KOPT-K1 (cell line): ENCODE data around the gene VAMP2.

Experiments used
- H3K27ac ChIP-seq: fragments of 200-600 bp; sonication (generic); 2 replicates; pipeline ENCODE4 v1.5.1; 2016; ENCODE audit warnings: antibody characterized with exemption, mild to moderate bottlenecking, low read depth, low read length; ENCODE audit not compliant: poor library complexity, severe bottlenecking
- H3K36me3 ChIP-seq: fragments of 200-600 bp; sonication (generic); 2 replicates; pipeline ENCODE4 v1.5.1; 2017; ENCODE audit warnings: antibody characterized with exemption, mild to moderate bottlenecking, low read length, moderate library complexity; ENCODE audit not compliant: insufficient read depth
- H3K9me3 ChIP-seq: fragments of 200-600 bp; sonication (generic); 2 replicates; pipeline ENCODE4 v1.5.1; 2017; ENCODE audit warnings: antibody characterized with exemption, low read length, mild to moderate bottlenecking; ENCODE audit not compliant: insufficient read depth, poor library complexity, severe bottlenecking

Gene VAMP2

DNA sequence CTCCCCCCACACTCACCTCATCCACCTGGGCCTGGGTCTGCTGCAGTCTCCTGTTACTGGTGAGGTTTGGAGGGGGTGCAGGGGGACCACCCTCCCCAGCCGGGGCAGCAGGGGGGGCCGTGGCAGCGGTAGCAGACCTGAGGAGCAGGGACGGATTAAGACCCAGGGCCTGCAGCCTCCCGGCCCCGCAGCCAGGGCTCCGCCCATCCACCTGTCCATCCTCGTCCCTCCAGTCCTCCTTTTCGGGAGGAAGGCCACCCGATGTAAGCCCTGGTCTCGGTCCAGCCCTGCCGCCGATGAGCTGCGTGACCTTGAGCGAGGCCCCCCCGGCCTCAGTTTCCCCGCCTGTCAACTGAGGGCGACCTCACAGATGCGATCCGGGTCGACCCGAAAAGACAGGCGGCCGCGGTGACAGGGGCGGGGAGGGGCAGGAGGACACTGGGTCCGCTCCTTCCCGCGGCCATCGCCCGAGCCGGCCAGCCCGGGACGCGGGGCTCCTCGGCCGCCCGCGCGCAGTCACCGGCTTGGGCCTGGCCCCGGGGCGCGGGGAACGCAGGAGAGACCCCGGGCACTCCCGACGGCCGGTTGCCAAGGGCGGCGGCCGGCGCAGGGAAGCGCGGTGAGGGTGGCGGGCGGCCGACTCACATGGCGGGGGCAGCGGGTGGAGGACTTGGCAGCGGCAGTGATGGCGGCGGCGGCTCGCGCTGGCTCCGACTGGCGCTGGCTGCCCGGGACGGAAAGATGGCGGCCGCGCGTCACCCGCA, at the start of gene VAMP2:
TSS of gene VAMP2 (minus strand) at position 716 of the 764 bp plus-strand sequence. CDS start at position 647, 69 bp downstream.
- peaks cover 31% of the 10 kb centered on the region for H3K36me3 ChIP-seq
- H3K27ac ChIP-seq, result peak within 1 kb of the TSS; percentile 91
- no peaks in the 10 kb centered on the region for H3K9me3 ChIP-seq

GRCh38 chr17:8210761-8211458, 48.2 kb upstream of the VAMP2 start:
- Histone ChIP-seq H3K9me3 (no peaks in the 10 kb centered on the region), H3K36me3 (peaks cover 30% of the 10 kb centered on the region), H3K27ac (peak overlapping the region; percentile 98)

GRCh38 chr17:8209907-8210760, 47.4 kb upstream of the VAMP2 start, which contains the start of gene AURKB:
TSS of gene AURKB (minus strand) at chr17:8210575. CDS start at chr17:8210224, 351 bp downstream.
- Histone ChIP-seq H3K36me3 (peaks cover 38% of the 10 kb centered on the region), H3K9me3 (no peaks in the 10 kb centered on the region), H3K27ac (peak within 1 kb of the TSS; percentile 98)

- Histone ChIP-seq H3K27ac (no peak overlapping the region), H3K9me3 (no peaks in the 10 kb centered on the region), H3K36me3 (peaks cover 73% of the 10 kb centered on the region)
Observed at GRCh38 chr17:8206536-8206935, 43.8 kb upstream of the VAMP2 start.

DNA sequence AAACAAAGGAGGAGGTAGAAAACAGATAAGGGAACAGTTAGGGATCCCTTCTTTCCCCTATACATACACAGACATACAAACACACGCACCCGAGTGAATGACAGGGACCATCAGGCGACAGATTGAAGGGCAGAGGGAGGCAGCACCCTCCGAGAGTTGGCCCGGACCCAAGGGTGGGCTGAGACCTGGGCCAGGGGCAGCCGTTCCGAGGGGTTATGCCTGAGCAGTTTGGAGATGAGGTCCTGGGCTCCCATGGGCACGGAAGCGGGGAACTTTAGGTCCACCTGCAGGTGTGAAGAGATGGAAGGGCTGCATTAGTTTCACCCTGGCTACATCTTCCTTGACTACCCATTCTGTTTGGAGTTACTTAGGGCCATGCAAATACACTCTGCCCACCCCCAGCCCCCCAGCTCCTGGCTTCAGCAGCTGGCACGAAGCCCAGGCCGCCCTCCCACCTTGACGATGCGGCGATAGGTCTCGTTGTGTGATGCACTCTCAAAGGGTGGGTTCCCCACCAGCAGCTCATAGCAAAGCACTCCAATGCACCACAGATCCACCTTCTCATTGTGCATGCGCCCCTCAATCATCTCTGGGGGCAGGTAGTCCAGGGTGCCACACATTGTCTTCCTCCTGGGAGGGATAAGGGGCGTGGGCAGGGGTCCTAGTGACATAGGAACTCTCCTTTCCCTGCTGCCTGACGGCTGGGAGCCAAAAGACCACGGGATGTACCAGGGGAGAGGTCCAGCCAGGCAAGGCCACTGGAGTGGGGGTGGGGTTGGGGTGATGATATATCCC, 42.2 kb upstream of the VAMP2 start:
- no peak overlapping the region for H3K27ac ChIP-seq
- H3K9me3 ChIP-seq, result no peaks in the 10 kb centered on the region
- peaks cover 83% of the 10 kb centered on the region for H3K36me3 ChIP-seq

GRCh38 chr17:8192070-8192815, 29.5 kb upstream of the VAMP2 start:
- Histone ChIP-seq H3K27ac (peak overlapping the region; percentile 52), H3K36me3 (no peaks in the 10 kb centered on the region), H3K9me3 (no peaks in the 10 kb centered on the region)

DNA sequence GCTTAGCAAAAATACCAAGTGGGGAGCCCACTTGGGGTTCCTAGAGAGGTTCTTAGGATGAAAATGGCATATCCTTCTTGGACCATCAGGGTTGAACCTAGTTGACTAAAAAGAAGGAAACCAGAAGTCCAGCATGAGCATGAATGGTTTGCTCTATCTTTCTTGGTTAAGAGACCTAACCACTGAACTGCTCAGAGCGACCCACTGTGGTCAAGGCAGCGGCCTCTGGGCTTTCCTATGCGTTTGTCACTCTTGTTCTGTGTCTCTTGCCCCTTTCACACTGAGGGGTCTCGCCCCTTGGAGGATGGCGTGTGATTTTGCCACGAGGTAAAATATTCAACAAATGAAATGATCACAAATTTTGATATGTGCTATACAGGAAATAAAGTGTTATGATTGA, 27.8 kb upstream of the VAMP2 start:
- Histone ChIP-seq H3K9me3 (no peaks in the 10 kb centered on the region), H3K27ac (peak overlapping the region; percentile 23), H3K36me3 (no peaks in the 10 kb centered on the region)

- peak within 1 kb of the TSS; percentile 73 for H3K27ac ChIP-seq
- no peaks in the 10 kb centered on the region for H3K9me3 ChIP-seq
- no peaks in the 10 kb centered on the region for H3K36me3 ChIP-seq
Observed at GRCh38 chr17:8189711-8190477, 27.1 kb upstream of the VAMP2 start, which contains the start of gene BORCS6. TSS of gene BORCS6 (minus strand) at chr17:8190180. CDS start at chr17:8190140, 40 bp downstream.

DNA sequence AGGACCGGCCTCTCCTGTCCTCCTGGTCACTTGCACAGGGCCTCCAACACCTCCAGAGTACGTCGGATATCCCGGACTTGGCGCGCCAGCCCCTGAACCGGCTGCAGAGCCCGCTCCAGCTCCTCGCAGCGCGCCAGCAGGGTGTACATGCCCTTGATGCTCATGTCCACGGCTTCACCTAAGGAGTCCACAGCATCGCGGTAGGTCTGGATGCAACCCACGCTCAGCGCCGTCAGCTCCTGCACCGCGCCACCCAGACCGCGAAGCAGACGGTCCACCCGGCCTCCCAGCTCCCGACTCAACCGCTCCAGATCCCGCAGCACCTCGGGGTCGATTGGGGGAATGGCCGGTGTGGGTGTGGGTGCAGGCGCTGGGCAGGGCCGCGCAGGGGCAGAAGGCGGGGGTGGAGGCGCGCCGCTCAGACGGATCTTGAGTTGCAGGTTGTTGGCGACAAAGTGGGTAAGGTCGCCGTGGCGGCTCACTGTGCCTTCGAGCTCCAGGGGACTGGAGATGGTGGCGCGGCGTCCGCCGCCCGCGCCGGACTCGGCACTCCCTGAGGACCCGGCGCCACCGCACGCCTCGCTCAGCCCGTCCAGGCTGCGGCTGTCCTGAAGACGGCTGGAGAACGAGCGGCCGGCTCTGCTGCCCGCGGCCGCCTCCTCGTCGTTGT, 26.4 kb upstream of the VAMP2 start:
- Histone ChIP-seq H3K9me3 (no peaks in the 10 kb centered on the region), H3K36me3 (no peaks in the 10 kb centered on the region), H3K27ac (peak overlapping the region; percentile 73)

DNA sequence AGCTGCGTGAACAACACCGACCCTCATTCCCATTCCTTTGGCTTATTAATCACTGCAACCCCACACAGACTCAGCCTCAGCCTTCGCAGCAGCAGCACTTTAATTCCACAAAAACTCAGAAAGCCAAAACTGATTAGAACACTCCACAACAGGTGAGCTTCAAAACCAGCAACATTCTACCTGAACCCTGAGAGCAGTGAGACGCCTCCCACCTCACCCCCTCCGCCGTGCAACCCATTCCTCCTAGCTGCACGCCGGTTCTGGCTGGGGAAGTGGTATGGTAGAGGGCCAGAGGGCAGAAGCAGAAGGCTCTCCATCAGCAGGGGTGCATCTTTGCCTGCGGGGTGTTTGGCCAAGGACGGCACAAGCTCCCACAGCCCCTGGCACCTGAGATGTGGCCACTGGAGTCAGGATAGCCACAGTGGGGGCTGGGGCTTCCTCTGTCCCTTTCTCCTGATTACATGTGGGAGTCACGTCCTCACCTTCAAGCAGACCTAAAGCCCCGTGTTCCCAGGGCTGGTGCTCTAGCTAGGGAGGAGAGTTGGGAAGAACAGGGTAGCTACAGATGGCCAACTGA, 25.6 kb upstream of the VAMP2 start:
- H3K27ac ChIP-seq, result peak overlapping the region; percentile 73
- no peaks in the 10 kb centered on the region for H3K9me3 ChIP-seq
- no peaks in the 10 kb centered on the region for H3K36me3 ChIP-seq

- H3K9me3 ChIP-seq, result no peaks in the 10 kb centered on the region
- H3K27ac ChIP-seq, result peak overlapping the region; percentile 73
- no peaks in the 10 kb centered on the region for H3K36me3 ChIP-seq
Observed at GRCh38 chr17:8187517-8188262, 24.9 kb upstream of the VAMP2 start.
